Measurements from ENCODE around the gene DAB2IP. TPM values are rescaled to one million over a fixed set of nuclear protein-coding genes. Genes with fewer than 3 reads are reported as not detected.
A peak's percentile ranks its signal among the peaks of the same experiment; 100 is the strongest.
"Not testable (repeated sequence)": the region's sequence is repeated elsewhere in the genome, so short reads cannot be mapped to it uniquely, and the experiment has no call there.

DAB2IP gene
- 53.0 TPM for total RNA-seq
- long read RNA-seq, partial matches to known transcripts = 31 of 32 reads
- long read RNA-seq, other reads (novel, unspliced or antisense) = 1 of 32 reads

GRCh38 chr9:121651295-121652020 is at the start of gene DAB2IP:
Gene DAB2IP, plus strand, starts transcription at chr9:121651634. Its CDS starts 142 bp downstream, at chr9:121651776.
- intact Hi-C loops (cut with DNase I) = loop anchor here (5.0 kb wide), 2 partner anchors 39 to 51 kb away; no protein-coding TSS in a partner anchor
- DNase-seq (ENCODE audit: missing footprints) = no peak
- ATAC-seq = peak; percentile 76

DNA sequence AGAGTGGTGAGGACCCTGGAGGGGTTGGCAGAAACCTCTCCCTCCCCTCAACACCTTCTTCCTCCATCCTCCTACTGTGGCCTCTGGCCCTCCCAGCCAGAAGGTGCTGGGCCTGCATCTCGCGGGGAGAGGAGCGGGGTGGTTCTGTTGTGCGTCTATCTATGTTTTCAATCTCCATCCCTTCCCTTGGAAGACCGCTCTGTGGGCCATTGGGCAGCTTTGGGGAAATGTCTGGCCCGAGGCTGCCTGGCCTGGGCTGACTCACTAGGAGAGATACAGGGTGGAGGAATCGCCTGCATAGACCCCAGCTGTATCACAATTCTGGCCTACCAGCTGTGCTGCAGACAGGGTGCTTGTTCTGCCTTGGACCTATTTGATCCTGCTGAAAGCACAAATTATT is 48.4 kb upstream of the DAB2IP start:
- ATAC-seq (no peak), DNase-seq (ENCODE audit: missing footprints) (no peak)
- intact Hi-C loops (cut with DNase I) = no loop called here

DNA sequence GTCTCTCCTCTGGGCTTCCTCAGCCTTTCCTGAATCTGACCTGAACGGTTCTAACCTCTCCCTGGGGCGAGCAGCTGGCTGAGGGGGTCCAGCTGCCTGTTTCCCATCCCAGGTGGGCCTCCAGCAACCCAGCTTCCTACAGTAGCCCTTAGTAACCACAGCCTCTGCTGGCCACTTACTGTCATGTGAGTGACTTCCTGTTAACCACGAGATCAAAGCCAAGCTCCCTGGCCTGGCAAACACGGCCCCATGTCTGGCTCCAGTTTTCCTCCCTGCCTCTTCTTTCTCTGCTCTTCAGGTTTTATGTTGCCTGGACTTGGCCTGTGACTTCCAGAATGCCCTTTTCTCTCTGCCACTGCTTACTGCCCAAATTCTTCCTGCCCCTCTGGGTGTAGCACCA is 47.2 kb upstream of the DAB2IP start:
- ATAC-seq (no peak), DNase-seq (ENCODE audit: missing footprints) (no peak)
- intact Hi-C loops (cut with DNase I) = no loop called here

- intact Hi-C loops (cut with DNase I) = loop anchor here (5.0 kb wide), 1 partner anchor 322 kb away; no protein-coding TSS in a partner anchor
- no peak for ATAC-seq
- no peak for DNase-seq (ENCODE audit: missing footprints)
Observed at GRCh38 chr9:121604654-121605053, 46.8 kb upstream of the DAB2IP start.

DNA sequence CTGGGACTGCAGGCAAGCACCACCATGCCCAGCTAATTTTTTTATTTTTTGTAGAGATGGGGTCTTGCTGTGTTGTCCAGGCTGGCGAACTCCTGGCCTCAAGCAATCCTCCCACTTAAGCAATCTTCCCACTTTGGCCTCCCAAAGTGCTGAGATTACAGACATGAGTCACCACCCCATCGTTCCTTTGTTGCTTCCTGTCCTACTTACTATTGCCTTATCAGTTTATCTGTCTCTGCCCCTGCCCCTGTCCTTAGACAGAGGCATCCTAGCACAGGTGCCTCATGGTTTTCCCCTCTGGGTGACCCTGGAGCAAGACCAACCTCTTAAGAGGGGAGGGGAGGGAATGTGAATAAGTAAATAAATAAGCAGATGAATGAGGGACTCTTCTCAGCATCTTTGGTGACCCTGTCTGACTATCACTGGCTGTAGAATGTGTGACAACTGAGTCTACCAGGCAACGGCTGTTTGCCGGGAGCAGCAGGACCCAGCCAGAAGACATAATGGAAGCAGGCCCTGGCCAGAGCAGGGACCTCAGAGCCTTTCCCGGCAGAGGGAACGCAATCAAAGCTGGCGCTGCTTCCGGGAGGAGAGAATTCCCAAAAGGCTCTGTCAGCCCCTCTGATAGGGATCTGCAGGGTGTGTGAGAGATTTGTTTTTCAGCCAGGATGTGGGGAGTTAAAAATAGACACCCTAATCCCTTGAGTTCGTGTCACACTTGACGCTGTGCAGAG is 43.8 kb upstream of the DAB2IP start:
- DNase-seq (ENCODE audit: missing footprints) = no peak
- peak; percentile 84 for ATAC-seq
- intact Hi-C loops (cut with DNase I) = loop anchor here (1.0 to 5.0 kb wide), 2 partner anchors 13 to 325 kb away; no protein-coding TSS in a partner anchor

- ATAC-seq = no peak
- intact Hi-C loops (cut with DNase I) = loop anchor here (5.0 kb wide), 1 partner anchor 326 kb away; no protein-coding TSS in a partner anchor
- DNase-seq (ENCODE audit: missing footprints) = no peak
Observed at GRCh38 chr9:121608168-121608853, 43.1 kb upstream of the DAB2IP start.

DNA sequence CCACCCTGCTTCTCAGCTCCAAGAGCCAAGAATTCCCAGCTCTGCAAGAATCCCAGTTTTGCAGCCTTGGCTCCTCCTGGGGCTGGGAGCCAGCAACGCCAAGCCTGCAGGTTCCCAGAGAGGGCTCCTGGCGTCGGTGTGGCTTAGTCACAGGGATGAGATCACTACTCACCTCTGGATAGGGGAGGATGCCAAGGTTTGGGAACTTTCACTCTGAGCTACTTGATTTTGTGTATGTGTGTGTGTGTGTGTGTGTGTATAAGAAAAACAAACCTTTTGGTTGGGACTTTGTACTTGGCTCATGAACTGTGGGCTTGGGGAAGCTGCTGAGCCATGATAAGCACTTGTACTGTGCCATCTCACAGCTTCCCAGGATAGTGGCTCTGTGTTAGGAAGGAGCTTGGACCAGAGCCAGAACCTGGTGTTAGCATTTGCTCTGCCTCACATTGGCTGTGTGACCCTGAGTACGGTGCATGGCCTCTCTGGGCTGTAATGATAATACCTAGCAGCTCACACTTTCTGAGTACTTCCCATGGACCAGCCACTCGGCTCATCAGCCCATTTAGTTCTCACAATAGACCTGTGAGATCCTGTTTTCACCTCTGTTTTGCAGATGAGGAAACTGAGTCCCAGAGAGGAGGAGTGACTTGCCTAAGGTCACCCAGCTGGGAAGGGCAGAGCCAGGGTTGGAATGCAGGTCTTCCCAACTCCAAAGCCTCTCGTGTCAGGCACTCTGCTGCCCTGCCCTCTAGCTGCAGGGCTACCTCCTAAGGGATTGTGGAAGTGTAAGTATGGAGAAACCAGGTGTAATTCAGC is 41.4 kb upstream of the DAB2IP start:
- no peak for DNase-seq (ENCODE audit: missing footprints)
- intact Hi-C loops (cut with DNase I) = loop anchor here (5.0 kb wide), 2 partner anchors 42 to 328 kb away; partner anchors contain the start of gene DAB2IP

DNA sequence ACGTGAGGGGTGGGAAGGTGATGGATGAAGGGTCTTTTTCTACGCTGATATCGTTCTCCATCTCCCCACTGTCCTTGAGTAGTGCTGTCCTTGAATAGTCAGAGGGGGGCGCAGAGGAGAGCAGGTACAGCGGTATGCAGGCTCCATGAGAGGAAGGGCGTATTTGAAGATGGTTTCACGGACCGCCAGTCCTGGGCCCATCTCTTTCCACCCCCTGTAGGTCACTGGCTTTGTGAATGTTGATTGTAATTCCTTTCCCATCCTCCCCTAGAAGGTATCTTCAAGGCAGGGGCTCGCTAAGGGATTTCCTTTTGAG is 40.8 kb upstream of the DAB2IP start:
- DNase-seq (ENCODE audit: missing footprints) (no peak), ATAC-seq (no peak)
- intact Hi-C loops (cut with DNase I) = loop anchor here (5.0 kb wide), 1 partner anchor 42 kb away; the partner anchor contains the start of gene DAB2IP

More for the DNA sequence above, 41.4 kb upstream of the DAB2IP start:
- ATAC-seq = peak; percentile 27

GRCh38 chr9:121612511-121612998 is 38.9 kb upstream of the DAB2IP start:
- ATAC-seq (peak; percentile 17), DNase-seq (ENCODE audit: missing footprints) (no peak)
- intact Hi-C loops (cut with DNase I) = loop anchor here (5.0 kb wide), 1 partner anchor 40 kb away; the partner anchor contains the start of gene DAB2IP

DNA sequence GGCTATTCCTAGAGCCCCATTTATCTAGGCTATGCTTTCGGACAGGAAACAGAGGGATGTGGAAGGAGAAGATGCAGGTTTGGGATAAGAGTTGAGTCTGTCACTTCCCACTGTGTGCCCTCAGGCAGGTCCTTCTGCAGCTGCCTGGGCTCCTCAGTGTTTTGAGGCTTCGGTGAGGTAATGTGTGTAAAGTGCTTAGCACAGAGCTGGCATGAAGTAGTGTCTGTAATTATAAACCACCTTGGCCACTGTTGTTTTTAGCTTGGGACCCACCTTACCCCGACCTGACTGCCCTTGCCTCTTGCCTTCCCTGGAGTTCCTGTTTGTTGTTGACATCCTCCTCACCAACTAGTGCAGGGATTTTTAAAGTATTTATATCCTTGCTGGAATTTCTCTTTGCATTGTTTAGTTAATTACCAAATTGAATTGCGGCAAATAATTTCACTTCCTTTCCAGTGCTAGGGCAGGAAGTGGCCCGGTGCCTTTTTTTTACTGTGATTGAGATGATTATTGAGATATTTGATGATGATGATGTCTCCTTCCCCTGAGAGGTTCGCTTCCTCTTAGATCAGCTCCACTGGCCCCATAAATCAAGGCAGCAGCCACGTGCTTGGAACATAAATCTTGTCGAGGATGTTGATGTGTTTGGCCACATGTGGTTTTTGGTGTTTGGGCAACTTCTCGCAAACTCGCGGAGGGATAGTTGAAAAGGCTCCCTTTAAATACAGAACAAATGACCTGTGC is 38.3 kb upstream of the DAB2IP start:
- intact Hi-C loops (cut with DNase I) = loop anchor here (5.0 kb wide), 1 partner anchor 39 kb away; the partner anchor contains the start of gene DAB2IP
- ATAC-seq (peak; percentile 8), DNase-seq (ENCODE audit: missing footprints) (no peak)

DNA sequence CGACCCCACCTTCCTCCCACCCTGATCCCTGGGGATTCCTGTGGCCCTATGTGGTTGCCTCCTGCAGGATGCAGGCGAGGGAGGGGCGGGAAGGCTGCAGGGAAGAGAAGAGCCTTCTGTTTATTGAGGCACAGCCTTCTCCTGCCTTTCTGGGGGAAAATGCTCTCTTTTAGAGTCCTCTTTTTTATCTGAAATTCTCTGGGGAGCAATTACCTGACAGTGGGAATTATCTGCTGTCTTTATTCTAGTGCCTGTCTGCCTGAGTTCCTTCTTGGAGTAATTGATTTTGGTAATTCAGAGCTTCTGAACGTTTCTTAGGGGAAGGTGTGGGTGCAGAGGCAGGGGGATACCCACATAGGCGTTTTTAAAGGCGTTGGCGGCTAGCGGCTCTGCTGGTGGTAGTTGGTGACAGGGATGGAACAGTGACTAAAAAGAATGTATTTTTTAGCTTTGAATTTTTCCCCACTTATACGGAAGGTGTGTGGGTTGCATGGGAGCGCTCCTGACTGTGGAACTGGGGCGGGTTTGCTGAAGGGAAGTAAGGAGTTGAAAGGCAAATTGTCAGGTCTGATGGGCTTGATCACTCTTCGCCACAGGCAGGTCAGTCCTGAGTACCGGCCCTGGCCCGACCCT is 35.2 kb upstream of the DAB2IP start:
- intact Hi-C loops (cut with DNase I) = no loop called here

GRCh38 chr9:121618504-121618903 is 32.9 kb upstream of the DAB2IP start:
- no peak for ATAC-seq
- intact Hi-C loops (cut with DNase I) = no loop called here
- no peak for DNase-seq (ENCODE audit: missing footprints)

More for the DNA sequence above, 35.2 kb upstream of the DAB2IP start:
- ATAC-seq (no peak), DNase-seq (ENCODE audit: missing footprints) (no peak)

GRCh38 chr9:121618910-121619309 is 32.5 kb upstream of the DAB2IP start:
- intact Hi-C loops (cut with DNase I); DNase-seq (ENCODE audit: missing footprints); ATAC-seq: not testable (repeated sequence)

DNA sequence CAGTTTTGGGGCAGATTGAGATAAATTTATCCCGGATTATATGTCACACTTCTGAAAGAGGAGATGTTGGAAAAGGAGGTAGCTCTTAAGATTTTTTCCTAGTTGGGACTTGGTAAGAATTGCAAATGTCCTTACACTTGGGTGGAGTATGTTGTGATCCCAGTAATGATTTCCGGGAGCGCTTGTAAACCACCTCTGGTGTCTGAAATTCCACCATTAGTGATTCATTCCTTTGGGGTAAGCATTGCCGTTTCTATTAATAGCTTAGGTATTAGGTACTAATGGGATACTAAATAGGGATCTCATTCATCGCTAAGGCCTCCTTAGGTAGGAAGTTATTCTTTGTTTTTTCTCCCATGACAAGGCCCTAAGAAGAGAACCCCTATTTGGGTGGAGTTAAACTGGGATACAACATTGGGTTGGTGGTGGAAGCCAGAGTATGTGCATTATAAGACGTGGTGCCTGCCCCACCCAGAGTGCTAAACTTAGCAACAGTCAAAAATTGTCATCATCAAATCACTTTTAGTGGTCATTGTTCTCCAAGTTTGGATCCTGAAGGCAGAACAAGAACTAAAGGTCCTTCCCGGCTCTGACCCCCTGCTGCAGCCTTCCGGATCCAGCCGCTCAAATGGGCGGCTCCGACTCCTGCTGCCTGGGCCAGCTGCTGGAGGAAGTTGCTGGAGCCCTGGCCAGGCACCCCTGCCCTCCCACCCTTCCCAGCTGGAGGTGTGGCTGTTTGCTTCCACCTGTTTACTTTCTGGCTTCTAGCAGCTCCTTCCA is 31.7 kb upstream of the DAB2IP start:
- intact Hi-C loops (cut with DNase I) = loop anchor here (1.0 kb wide), 1 partner anchor 12 kb away; no protein-coding TSS in a partner anchor
- ATAC-seq (no peak), DNase-seq (ENCODE audit: missing footprints) (no peak)

- intact Hi-C loops (cut with DNase I) = loop anchor here (1.0 kb wide), 1 partner anchor 13 kb away; no protein-coding TSS in a partner anchor
- DNase-seq (ENCODE audit: missing footprints) = no peak
- no peak for ATAC-seq
Observed at GRCh38 chr9:121620325-121620673, 31.1 kb upstream of the DAB2IP start.

All from Right ventricle myocardium inferior (tissue), 1 donor.